HG03175 (cell line): ENCODE results near the gene SLC4A2.

Experiments
- ATAC-seq: cut with Tn5 transposase; IDR thresholded peaks from one replicate; pipeline ENCODE4 v1.9.1; 2021; ENCODE audit warnings: mild to moderate bottlenecking, moderate library complexity; ENCODE audit not compliant: unreplicated experiment

The SLC4A2 gene

GRCh38 chr7:151110941-151111645 is 51.7 kb downstream of the SLC4A2 start:
- ATAC-seq: peak; percentile 80

GRCh38 chr7:151113344-151114150 is 54.2 kb downstream of the SLC4A2 start:
- no peak for ATAC-seq

- ATAC-seq: no peak
Measured at GRCh38 chr7:151114151-151115090, 55.0 kb downstream of the SLC4A2 start.

- no peak for ATAC-seq
Measured at GRCh38 chr7:151115121-151115835, 55.9 kb downstream of the SLC4A2 start.

GRCh38 chr7:151115836-151116418 is 56.5 kb downstream of the SLC4A2 start:
- no peak for ATAC-seq

- no peak for ATAC-seq
Measured at GRCh38 chr7:151116603-151117440, 57.4 kb downstream of the SLC4A2 start.

GRCh38 chr7:151117565-151117964 is 58.2 kb downstream of the SLC4A2 start:
- ATAC-seq: no peak

- ATAC-seq: no peak
Measured at GRCh38 chr7:151118108-151119054, 59.0 kb downstream of the SLC4A2 start.

GRCh38 chr7:151119055-151119415 is 59.6 kb downstream of the SLC4A2 start:
- no peak for ATAC-seq

- ATAC-seq: no peak
Measured at GRCh38 chr7:151119902-151120301, 60.5 kb downstream of the SLC4A2 start.

- no peak for ATAC-seq
Measured at GRCh38 chr7:151120896-151121295, 61.5 kb downstream of the SLC4A2 start.

- no peak for ATAC-seq
Measured at GRCh38 chr7:151121380-151122170, 62.2 kb downstream of the SLC4A2 start.

GRCh38 chr7:151122276-151122675 is 62.9 kb downstream of the SLC4A2 start:
- ATAC-seq: no peak

- no peak for ATAC-seq
Measured at GRCh38 chr7:151122796-151123157, 63.4 kb downstream of the SLC4A2 start.

- no peak for ATAC-seq
Measured at GRCh38 chr7:151123158-151123821, 63.9 kb downstream of the SLC4A2 start.

- ATAC-seq: peak; percentile 90
Measured at GRCh38 chr7:151123822-151124464, 64.6 kb downstream of the SLC4A2 start.
